GM19438 (cell line): Measurements from ENCODE around the gene BCL2A1.
A peak's percentile ranks its signal among the peaks of the same experiment; 100 is the strongest.
"Not testable (repeated sequence)": the region's sequence is repeated elsewhere in the genome, so short reads cannot be mapped to it uniquely, and the experiment has no call there.

ENCODE experiments used
- ATAC-seq: cut with Tn5 transposase; IDR thresholded peaks from one replicate; pipeline ENCODE4 v1.9.1; 2021; ENCODE audit warnings: low read depth; ENCODE audit not compliant: unreplicated experiment

Gene BCL2A1

GRCh38 chr15:79989682-79990081 lies 18.7 kb upstream of the BCL2A1 start:
- ATAC-seq: no peak

DNA sequence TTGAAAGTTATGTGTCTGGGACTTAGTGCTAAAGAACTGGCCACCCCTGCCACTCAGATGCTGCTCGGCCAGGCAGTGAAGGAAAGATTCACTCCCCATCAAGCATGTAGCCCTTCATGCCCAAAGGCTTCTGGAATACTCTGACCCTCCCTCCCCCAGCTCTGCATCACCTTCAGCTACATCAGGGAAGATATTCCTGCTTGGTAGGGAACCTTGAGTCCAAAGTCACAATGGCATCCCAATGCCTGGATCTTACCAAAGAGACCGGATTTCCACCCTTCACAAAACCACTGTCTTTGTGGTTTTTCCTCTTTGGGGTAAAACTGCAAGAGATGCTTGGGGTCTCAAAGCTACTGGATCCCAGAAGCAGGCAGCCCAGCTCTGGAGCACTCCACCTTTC lies 18.2 kb upstream of the BCL2A1 start:
- ATAC-seq: no peak

DNA sequence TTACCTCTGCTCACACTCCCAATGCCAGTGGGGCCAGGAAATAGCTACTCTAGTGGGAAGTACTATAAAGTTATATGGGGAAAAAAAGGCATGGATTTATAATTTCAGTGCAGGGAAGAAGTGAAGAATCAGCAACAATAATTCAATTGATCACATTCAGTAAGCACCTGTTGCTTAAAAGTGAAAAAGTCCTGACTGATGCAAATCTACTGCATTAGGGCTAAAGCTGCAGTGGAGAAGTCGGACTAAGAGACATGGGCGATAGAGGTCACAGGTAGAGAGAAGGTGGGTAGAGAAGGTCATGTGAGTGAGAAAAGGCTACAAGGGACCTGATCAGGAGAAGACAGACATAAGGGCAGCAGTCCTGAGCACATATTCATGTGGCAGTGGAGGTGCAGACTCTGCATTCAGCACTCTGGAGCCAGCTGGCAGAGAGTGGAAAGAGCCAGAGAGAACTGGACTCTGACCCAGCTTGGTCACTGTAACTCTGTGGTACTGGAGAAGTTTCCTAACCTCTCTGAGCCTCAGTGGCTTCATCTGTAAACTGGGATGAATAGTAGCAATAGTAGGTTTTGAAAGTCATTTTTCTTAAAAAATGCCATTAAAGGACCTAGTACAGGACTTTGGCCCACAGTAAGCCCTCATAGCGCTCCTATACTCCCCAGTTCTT lies 17.6 kb upstream of the BCL2A1 start:
- no peak for ATAC-seq

- no peak for ATAC-seq
Observed at GRCh38 chr15:79987969-79988368, 17.0 kb upstream of the BCL2A1 start.

DNA sequence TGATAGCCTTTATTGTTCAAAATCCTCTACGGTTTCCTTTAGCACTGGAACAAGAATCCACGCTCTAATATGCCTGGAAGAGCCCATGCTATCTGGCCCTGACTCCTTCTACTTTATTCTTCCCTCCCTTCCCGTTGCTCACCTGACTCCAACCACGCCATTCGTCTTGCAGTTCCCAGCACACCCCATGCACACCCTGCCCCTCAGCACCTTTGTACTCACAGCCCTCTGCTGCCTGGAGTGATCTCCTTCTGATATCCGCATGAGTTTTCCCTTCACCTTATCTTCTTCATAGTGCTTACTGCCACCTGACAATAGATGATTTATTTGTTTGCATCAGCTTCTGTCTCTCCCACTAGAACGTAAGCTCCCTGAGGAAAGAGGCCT lies 16.6 kb upstream of the BCL2A1 start:
- ATAC-seq: no peak

DNA sequence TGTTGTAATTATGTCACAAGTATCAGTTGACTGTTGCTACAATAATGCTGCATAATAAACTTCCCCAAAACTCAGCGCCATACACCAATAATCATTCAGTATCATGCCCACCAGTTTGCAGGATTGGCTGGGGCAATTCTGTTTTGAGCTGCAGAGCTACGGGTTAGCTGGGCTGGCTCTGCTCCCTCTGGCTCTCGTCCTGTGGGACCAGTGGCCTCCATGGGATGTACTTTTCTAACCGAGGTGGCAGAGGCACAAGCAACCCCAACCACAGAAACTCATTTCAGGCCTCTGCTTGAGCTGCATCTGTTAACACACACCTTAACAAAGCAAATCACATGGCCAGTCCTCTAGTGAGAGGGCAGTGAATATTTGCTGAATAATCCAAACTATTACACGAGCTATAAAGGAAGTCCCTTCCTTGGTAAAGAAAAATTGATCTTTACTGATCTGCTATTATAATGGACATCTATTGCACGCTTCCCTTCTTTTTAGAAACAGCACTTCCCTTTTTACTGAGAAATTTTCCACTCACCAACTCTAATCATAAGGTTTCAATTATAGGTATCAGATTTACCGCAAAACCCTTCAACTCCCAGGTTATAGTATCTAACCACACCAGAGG lies 10.9 kb upstream of the BCL2A1 start:
- no peak for ATAC-seq

- peak; percentile 54 for ATAC-seq
Observed at GRCh38 chr15:79978655-79979514, 7.9 kb upstream of the BCL2A1 start.

DNA sequence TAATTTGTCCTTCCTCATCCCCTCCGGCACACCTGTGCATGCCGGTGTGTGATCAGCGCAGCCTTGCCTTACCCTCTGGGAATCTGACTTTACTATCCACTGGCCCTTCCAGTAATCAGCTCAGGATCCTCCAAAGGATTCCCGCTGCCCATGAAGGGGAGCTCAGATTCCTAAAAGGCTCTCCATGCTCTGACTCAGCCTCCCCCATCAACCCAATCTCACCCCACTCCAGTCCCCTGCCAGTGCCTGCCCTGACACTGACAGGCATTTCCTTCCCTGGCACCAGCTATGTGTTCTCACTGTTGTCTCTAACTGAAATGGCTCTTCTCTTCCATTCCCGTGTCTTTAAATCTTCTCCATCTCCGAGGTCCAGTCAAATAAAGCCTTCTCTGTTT lies 7.3 kb upstream of the BCL2A1 start:
- no peak for ATAC-seq

- peak; percentile 46 for ATAC-seq
Observed at GRCh38 chr15:79977431-79978054, 6.5 kb upstream of the BCL2A1 start.

GRCh38 chr15:79973456-79974195 lies 2.6 kb upstream of the BCL2A1 start:
- ATAC-seq: no peak

DNA sequence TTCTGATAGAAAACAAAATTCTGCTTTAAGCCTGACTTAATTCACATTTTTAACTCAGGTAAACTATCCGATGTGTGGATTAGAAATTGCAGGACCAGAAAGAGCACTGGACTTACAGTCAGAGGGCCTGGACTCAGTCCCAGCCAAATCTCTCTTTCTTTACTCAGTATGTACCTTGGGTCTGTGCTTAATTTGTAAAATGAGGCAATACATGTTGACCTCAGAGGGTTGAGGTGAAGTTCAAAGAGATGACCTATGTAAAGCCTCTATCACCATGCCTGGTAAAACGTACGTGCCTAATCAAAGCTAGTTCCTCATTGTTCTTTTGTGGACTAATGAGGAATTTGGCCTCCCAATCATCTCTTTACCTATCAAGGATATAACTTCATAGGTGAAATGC lies 1.9 kb upstream of the BCL2A1 start:
- no peak for ATAC-seq

DNA sequence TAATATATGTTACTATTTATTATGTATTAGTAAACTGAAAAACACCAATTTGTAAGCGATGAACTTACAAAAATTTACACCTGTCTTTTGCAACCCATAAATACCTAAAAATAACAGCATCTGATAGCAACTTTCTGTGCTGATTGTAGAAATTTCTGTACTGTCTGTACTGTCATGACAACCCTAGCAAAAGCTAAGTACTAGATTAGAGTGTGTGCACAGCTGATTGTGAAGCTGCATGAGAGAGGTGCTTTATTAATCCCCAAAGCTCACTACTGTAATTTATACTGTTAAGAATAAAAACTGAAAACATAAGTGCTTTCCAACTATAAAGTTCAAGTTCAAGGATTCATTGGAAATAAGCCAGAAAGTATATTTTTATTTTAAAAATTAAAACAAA lies 815 bp downstream of the BCL2A1 start:
- ATAC-seq: no peak

GRCh38 chr15:79969146-79969545 lies 1.9 kb downstream of the BCL2A1 start:
- ATAC-seq: no peak

DNA sequence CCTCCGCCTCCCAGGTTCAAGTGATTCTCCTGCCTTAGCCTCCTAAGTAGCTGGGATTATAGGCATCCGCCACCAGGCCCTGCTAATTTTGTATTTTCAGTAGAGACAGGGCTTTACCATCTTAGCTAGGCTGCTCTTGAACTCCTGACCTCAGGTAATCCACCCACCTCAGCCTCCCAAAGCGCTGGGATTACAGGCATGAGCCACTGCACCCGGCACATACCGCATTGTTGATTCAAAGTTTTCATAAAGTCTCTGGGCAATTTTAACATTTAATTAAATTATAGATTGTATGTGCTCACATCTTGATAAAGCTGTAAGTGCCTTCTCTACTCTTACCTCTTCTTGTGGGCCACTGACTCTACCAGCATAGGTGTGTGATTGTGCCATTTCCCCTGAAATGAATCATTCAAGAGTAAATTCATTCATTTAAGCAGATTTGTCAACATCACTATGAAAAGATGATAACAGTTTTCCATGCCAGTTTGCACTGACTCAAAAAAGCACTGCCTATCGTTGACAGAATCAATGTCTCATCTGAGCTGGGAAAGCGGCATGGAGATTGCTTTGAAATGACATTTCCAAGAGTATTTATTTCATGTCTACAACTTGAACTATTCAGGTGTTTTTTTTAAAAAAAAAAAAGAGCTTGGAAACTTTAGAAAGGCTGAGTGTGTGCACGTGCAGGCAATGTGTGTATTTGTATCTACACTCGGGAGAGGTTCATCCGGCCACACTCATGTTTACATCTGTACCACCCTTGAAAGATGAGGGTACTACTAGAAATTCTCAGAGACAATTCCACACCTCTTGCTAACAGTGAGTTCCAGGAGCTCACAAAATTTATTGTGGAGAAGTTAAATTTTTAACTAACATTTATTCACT lies 3.5 kb downstream of the BCL2A1 start:
- ATAC-seq: no peak

- no peak for ATAC-seq
Observed at GRCh38 chr15:79966634-79967297, 4.2 kb downstream of the BCL2A1 start.

- no peak for ATAC-seq
Observed at GRCh38 chr15:79965846-79966630, 5.0 kb downstream of the BCL2A1 start.

- no peak for ATAC-seq
Observed at GRCh38 chr15:79964232-79964805, 6.7 kb downstream of the BCL2A1 start.

GRCh38 chr15:79962921-79963320 lies 8.1 kb downstream of the BCL2A1 start:
- ATAC-seq: not testable (repeated sequence)
